ENCODE data around the gene PRMT3. TPM values are rescaled to one million over a fixed set of nuclear protein-coding genes. Genes with fewer than 3 reads are reported as not detected.

The PRMT3 gene
- total and polyA plus RNA-seq, 2 of the 13 experiments (the other 11 are each of a cell fraction or from before 2014, with no cell fraction given), result 9.1 to 27.7 TPM

GRCh38 chr11:20397281-20397680 lies 9.8 kb downstream of the PRMT3 start:
- WGBS (ENCODE audit: low lambda C conversion rate), result 90% methylated on average over 3 of the region's 3 CpGs
- Histone ChIP-seq H3K9ac (ENCODE audit: insufficient read depth, low read depth, low read length) (no peak overlapping the region), H4K20me1 (ENCODE audit: insufficient read depth, low read length) (no peaks in the 10 kb centered on the region), H3K79me2 (ENCODE audit: insufficient read depth, low read length) (no peaks in the 10 kb centered on the region), H3K27ac (ENCODE audit: extremely low read length, insufficient read depth, low read length) (no peak overlapping the region), H2AFZ (ENCODE audit: low read length) (no peak overlapping the region), H3K4me1 (ENCODE audit: insufficient read depth, low read length) (no peaks in the 10 kb centered on the region), H3K4me2 (ENCODE audit: low read depth, low read length) (no peak overlapping the region), H3K36me3 (replicated peaks in 1 of 2; ENCODE audit: control insufficient read depth in 1 of 2, insufficient read depth in 2 of 2, low read length in 2 of 2) (peaks cover 2 to 18% of the 10 kb centered on the region in 2 experiments; a peak in 4 of 5 replicates), H3K4me3 (replicated peaks in 1 of 3; ENCODE audit: insufficient read depth in 1 of 3, low read depth in 2 of 3, low read length in 3 of 3) (no peak overlapping the region), H3K9me3 (ENCODE audit: low read length) (no peaks in the 10 kb centered on the region), H3K27me3 (ENCODE audit: control insufficient read depth in 1 of 2, insufficient read depth in 2 of 2, low read length in 2 of 2) (no peaks in the 10 kb centered on the region)
- peak; percentile 85 for ATAC-seq
- peak; percentile 20; the same call in 1 of the 2 replicates for TF ChIP-seq STAG1 (CRISPR knock-in tag; IDR thresholded peaks at IDR 0.05)
- no peak for TF ChIP-seq ZNF644 (CRISPR knock-in tag; IDR thresholded peaks at IDR 0.05; ENCODE audit: low read depth)
- peak; percentile 62 for TF ChIP-seq SMC3 (IDR thresholded peaks at IDR 0.05; ENCODE audit: low read length)
- TF ChIP-seq ZSCAN30 (CRISPR knock-in tag; IDR thresholded peaks at IDR 0.05), result no peak
- TF ChIP-seq, protein P1, sequence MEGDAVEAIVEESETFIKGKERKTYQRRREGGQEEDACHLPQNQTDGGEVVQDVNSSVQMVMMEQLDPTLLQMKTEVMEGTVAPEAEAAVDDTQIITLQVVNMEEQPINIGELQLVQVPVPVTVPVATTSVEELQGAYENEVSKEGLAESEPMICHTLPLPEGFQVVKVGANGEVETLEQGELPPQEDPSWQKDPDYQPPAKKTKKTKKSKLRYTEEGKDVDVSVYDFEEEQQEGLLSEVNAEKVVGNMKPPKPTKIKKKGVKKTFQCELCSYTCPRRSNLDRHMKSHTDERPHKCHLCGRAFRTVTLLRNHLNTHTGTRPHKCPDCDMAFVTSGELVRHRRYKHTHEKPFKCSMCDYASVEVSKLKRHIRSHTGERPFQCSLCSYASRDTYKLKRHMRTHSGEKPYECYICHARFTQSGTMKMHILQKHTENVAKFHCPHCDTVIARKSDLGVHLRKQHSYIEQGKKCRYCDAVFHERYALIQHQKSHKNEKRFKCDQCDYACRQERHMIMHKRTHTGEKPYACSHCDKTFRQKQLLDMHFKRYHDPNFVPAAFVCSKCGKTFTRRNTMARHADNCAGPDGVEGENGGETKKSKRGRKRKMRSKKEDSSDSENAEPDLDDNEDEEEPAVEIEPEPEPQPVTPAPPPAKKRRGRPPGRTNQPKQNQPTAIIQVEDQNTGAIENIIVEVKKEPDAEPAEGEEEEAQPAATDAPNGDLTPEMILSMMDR (CRISPR knock-in tag; IDR thresholded peaks at IDR 0.05), result peak; percentile 57
- peak; percentile 35 for DNase-seq (ENCODE audit: low spot score)
- BruUV-seq (replicated peaks), result no TSS peak
- peak; percentile 49 for FAIRE-seq
- intact Hi-C loops (cut with micrococcal nuclease; ENCODE audit: unreplicated experiment), result loop anchor here (1.0 to 5.0 kb wide), 3 partner anchors 46 to 213 kb away; no protein-coding TSS in a partner anchor
- in situ Hi-C loops (cut with HindIII; ENCODE audit: extremely low pct_ligation_motif_present, low pct_unique_long_range_greater_than_20kb), result no loop called here
- ChIA-PET POLR2A (no interaction called here), CTCF (ENCODE audit: low intra/inter-chr PET ratio, low total read pairs) (interaction anchor here (1.9 kb wide), 1 partner anchor 212 kb away, joined by 14 read pairs; no protein-coding TSS in a partner anchor)

DNA sequence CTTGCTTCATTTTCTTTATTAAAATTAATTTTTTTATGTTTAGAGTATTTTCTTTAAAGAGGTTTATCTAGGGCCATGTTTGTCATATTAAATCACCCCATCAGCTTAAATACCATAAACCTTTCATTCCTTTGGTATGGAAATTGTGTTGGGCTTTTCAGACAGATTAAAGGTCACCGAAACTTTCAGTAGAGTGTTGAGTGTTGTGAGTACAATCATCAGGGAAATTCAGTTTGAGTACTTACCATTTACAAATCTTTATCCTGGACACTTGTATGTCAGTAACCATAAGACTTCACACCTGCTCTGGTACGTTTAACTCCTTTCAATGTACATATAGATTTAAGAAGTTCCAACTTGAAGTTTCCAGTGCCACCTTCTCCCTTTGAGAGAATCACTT lies 12.0 kb downstream of the PRMT3 start:
- DNase-seq (ENCODE audit: low spot score) (no peak), FAIRE-seq (no peak), ATAC-seq (no peak)
- Histone ChIP-seq H3K4me1 (ENCODE audit: insufficient read depth, low read length) (no peaks in the 10 kb centered on the region), H3K79me2 (ENCODE audit: insufficient read depth, low read length) (no peaks in the 10 kb centered on the region), H3K9ac (ENCODE audit: insufficient read depth, low read depth, low read length) (no peak overlapping the region), H2AFZ (ENCODE audit: low read length) (no peak overlapping the region), H3K36me3 (replicated peaks in 1 of 2; ENCODE audit: control insufficient read depth in 1 of 2, insufficient read depth in 2 of 2, low read length in 2 of 2) (peaks cover 2 to 31% of the 10 kb centered on the region in 2 experiments; a peak in 4 of 5 replicates), H3K4me2 (ENCODE audit: low read depth, low read length) (no peak overlapping the region), H3K4me3 (replicated peaks in 1 of 3; ENCODE audit: insufficient read depth in 1 of 3, low read depth in 2 of 3, low read length in 3 of 3) (no peak overlapping the region), H4K20me1 (ENCODE audit: insufficient read depth, low read length) (no peaks in the 10 kb centered on the region), H3K27me3 (ENCODE audit: control insufficient read depth in 1 of 2, insufficient read depth in 2 of 2, low read length in 2 of 2) (no peaks in the 10 kb centered on the region), H3K27ac (ENCODE audit: extremely low read length, insufficient read depth, low read length) (no peak overlapping the region), H3K9me3 (ENCODE audit: low read length) (no peaks in the 10 kb centered on the region)
- ChIA-PET CTCF (ENCODE audit: low intra/inter-chr PET ratio, low total read pairs) (no interaction called here), POLR2A (no interaction called here)
- in situ Hi-C loops (cut with HindIII; ENCODE audit: extremely low pct_ligation_motif_present, low pct_unique_long_range_greater_than_20kb) (no loop called here), intact Hi-C loops (cut with micrococcal nuclease; ENCODE audit: unreplicated experiment) (loop anchor here (5.0 kb wide), 1 partner anchor 193 kb away; no protein-coding TSS in a partner anchor)
- no TSS peak for BruUV-seq (replicated peaks)
- 98% methylated on average over 2 of the region's 2 CpGs for WGBS (ENCODE audit: low lambda C conversion rate)
- TF ChIP-seq RBM22 (optimal IDR thresholded peaks at IDR 0.05; ENCODE audit: low read length) (no peak), ZBTB40 (IDR thresholded peaks at IDR 0.05) (no peak), ZBTB40 (CRISPR knock-in tag; IDR thresholded peaks at IDR 0.05) (no peak), ZNF746 (CRISPR knock-in tag; IDR thresholded peaks at IDR 0.05) (no peak)
